Peyer's patch (tissue), 4 donors: Measurements from ENCODE around the gene PAM. TPM values are rescaled to one million over a fixed set of nuclear protein-coding genes. Genes with fewer than 3 reads are reported as not detected.

Experiments used
- DNase-seq, 3 donors: peaks; one replicate each; pipeline ENCODE4 v3.0.0-alpha.2; 2017 to 2019
- H3K27ac ChIP-seq, 4 donors: fragments of 200-600 bp; sonication (generic); one replicate each; pipeline ENCODE4 v1.5.1; 2016 to 2019
- H3K27me3 ChIP-seq, 2 donors: fragments of 200-600 bp; sonication (generic); one replicate each; pipeline ENCODE4 v1.5.1; 2019
- H3K36me3 ChIP-seq, 3 donors: fragments of 200-600 bp; sonication (generic); one replicate each; pipeline ENCODE4 v1.5.1; 2016 to 2019
- H3K4me1 ChIP-seq, 4 donors: fragments of 200-600 bp; sonication (generic); one replicate each; pipeline ENCODE4 v1.5.1; 2016 to 2019
- H3K4me3 ChIP-seq, 4 donors: fragments of 200-600 bp; sonication (generic); 1 replicate in 3 of 4; 2 replicates in 1 of 4; pipeline ENCODE4 v1.5.1; 2016 to 2019; ENCODE audit warnings: mild to moderate bottlenecking in 1 of 4
- H3K9me3 ChIP-seq, 4 donors: fragments of 200-600 bp; sonication (generic); one replicate each; pipeline ENCODE4 v1.5.1; 2016 to 2019; ENCODE audit warnings: mild to moderate bottlenecking in 1 of 4
- CTCF ChIP-seq, 6 experiments: fragments of 450-650 bp in 4 of 6; fragments of 200-600 bp in 2 of 6; sonication (generic) in 1 of 6; IDR thresholded peaks; one replicate each; pipeline ENCODE4 v1.5.1; 2017 to 2019; ENCODE audit warnings: antibody characterized with exemption in 6 of 6, mild to moderate bottlenecking in 3 of 6, moderate library complexity in 1 of 6
- POLR2A ChIP-seq, 2 donors: fragments of 450-650 bp; IDR thresholded peaks; one replicate each; pipeline ENCODE4 v1.5.1; 2017; ENCODE audit warnings: antibody characterized with exemption in 2 of 2, mild to moderate bottlenecking in 2 of 2, moderate library complexity in 2 of 2
- total RNA-seq, 4 donors: library from RNA; depleted of rRNA; stranded (reverse); fragments of >200 nt; gene quantifications; one replicate each; pipeline ENCODE4 v1.1.0, GENCODE V29; 2016

Gene PAM
- total RNA-seq, 4 donors from 2014 or later, result 58.6 to 130 (median 109) TPM

DNA sequence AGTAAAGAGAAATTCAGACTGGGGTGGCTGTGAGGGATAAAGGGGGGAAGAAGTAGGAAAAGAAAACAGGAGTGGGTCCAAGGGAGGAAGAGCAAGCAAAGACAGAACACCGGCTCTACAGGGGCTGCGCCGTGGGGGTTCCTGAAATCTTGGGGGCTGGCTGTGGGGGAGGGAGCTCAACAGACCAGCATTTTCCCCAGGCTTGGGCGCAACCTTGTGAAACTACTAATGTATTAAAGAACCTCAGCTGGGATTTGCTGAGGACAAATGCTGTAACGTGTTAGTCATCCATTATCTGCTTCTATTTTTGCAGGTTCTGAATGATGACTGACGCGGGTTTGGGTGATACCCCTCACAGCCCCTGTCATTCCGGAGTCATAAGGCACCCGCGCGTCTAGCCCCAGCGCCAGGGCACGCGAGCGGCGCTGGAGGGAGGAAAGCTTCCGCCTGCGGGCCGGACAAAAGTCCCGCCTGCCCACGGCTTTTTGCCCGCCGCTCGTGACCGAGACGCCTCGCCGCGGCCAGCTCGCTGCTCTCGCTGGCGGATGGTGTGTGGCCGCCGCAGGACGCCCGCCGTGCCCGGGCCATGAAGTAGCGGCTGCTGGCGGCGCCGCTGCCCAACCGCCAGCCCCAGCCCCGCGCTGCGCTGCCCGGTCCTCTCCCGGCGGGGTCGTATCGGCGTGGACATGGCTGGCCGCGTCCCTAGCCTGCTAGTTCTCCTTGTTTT is 110.6 kb downstream of the PAM start:
- Histone ChIP-seq H3K9me3 (no peaks in the 10 kb centered on the region), H3K27ac (peak overlapping the region; percentile 45 to 78 (median 50)), H3K4me3 (peak overlapping the region; percentile 40 to 70 (median 50)), H3K27me3 (no peaks in the 10 kb centered on the region), H3K4me1 (peaks cover 0 to 12% (median 0%) of the 10 kb centered on the region in 4 donors), H3K36me3 (no peaks in the 10 kb centered on the region)
- DNase-seq, result peak in 2 of 3 donors; percentile 63 to 69
- no peak for TF ChIP-seq CTCF (IDR thresholded peaks at IDR 0.05)
- TF ChIP-seq POLR2A (IDR thresholded peaks at IDR 0.05), result no peak

GRCh38 chr5:102866237-102866600 is 111.1 kb downstream of the PAM start:
- no peak for DNase-seq
- H3K4me3 ChIP-seq, result peak overlapping the region; percentile 40 to 70 (median 50)
- peak overlapping the region; percentile 45 to 78 (median 50) for H3K27ac ChIP-seq
- no peak for TF ChIP-seq CTCF (IDR thresholded peaks at IDR 0.05)
- no peak for TF ChIP-seq POLR2A (IDR thresholded peaks at IDR 0.05)
- no peaks in the 10 kb centered on the region for H3K27me3 ChIP-seq
- H3K9me3 ChIP-seq, result no peaks in the 10 kb centered on the region
- H3K4me1 ChIP-seq, result peaks cover 0 to 12% (median 0%) of the 10 kb centered on the region in 4 donors
- H3K36me3 ChIP-seq, result no peaks in the 10 kb centered on the region

DNA sequence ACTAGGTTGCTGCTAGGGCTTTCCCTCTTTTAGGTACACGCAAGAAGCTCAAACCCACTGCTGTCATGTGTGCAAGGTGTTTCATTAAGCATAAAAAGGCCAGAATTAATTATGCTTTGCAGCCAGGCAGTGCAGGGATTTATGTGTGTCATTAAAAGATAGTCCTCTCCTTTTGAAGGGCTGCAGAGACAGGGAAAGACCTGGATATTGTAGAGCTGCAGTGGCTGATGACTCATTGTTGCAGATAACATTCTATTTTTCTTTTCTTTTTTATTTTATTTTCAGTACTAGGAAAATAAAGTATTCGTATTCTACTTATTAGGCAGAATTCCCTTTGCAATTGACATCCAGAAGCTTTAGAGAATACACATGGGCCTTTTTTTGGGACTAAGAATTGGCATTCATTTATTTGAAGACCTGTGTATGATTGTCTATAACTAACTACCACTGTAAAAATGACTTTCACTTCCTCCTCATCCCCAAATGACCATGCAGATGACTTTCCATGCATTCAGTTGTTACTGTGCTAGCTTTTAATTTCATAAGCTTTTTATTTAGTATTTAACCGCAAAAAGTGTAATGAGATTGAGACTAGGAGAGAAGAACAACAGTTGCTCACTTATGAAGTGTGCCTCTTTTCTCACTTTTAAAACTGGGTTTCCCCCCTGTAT is 113.0 kb downstream of the PAM start:
- Histone ChIP-seq H3K27ac (no peak overlapping the region), H3K4me3 (no peak overlapping the region)
- no peak for DNase-seq

GRCh38 chr5:102869230-102869629 is 114.1 kb downstream of the PAM start:
- Histone ChIP-seq H3K36me3 (no peaks in the 10 kb centered on the region), H3K4me3 (no peak overlapping the region), H3K4me1 (peaks cover 0 to 7% (median 0%) of the 10 kb centered on the region in 4 donors), H3K27ac (no peak overlapping the region), H3K27me3 (no peaks in the 10 kb centered on the region), H3K9me3 (no peaks in the 10 kb centered on the region)
- TF ChIP-seq POLR2A (IDR thresholded peaks at IDR 0.05), result no peak
- no peak for TF ChIP-seq CTCF (IDR thresholded peaks at IDR 0.05)
- no peak for DNase-seq

More for the DNA sequence above, 113.0 kb downstream of the PAM start:
- Histone ChIP-seq H3K27me3 (no peaks in the 10 kb centered on the region), H3K4me1 (peaks cover 0 to 12% (median 0%) of the 10 kb centered on the region in 4 donors), H3K9me3 (no peaks in the 10 kb centered on the region), H3K36me3 (no peaks in the 10 kb centered on the region)
- TF ChIP-seq POLR2A (IDR thresholded peaks at IDR 0.05) (no peak), CTCF (IDR thresholded peaks at IDR 0.05) (no peak)

DNA sequence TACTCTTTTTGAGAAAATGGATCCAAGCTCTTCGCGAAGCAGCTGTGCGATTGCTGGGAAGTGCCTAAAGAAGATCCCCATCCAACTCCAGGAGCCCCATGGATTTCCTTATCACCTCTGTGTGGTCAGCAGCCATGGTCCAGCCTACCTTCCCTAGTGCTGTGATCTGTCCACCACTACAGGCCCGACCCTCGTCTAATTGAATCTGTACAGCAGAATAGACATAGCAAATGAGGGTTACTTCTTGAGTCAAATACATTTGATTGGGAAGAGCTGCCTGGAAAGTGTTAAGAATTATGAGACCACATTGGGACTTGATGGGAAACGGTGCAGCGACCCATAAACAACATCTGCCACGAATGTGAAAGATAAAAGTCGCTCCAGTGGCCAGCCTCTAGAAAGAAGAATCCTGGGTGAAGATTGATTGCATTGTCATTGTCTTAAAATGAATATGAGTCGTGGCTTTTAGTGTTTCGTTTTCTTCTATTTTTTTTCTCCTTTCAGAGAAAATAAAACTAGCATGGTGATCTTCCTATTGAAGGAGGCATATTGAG is 118.4 kb downstream of the PAM start:
- H3K36me3 ChIP-seq, result no peaks in the 10 kb centered on the region
- no peak overlapping the region for H3K4me3 ChIP-seq
- no peaks in the 10 kb centered on the region for H3K27me3 ChIP-seq
- H3K9me3 ChIP-seq, result no peaks in the 10 kb centered on the region
- TF ChIP-seq CTCF (IDR thresholded peaks at IDR 0.05), result no peak
- TF ChIP-seq POLR2A (IDR thresholded peaks at IDR 0.05), result no peak
- H3K27ac ChIP-seq, result no peak overlapping the region
- H3K4me1 ChIP-seq, result no peaks in the 10 kb centered on the region
- no peak for DNase-seq
